Central memory CD8-positive, alpha-beta T cell (primary cell): ENCODE data around the gene B4GALT6.
"Not testable (repeated sequence)": the region's sequence is repeated elsewhere in the genome, so short reads cannot be mapped to it uniquely, and the experiment has no call there.

Experiments used
- ATAC-seq: fragments of 150-1000 bp; cut with Tn5 transposase; replicated peaks from 2 replicates; pipeline ENCODE4 v1.10.0; 2022; ENCODE audit warnings: mild to moderate bottlenecking, moderate FRiP score, moderate number of reproducible peaks; ENCODE audit not compliant: poor library complexity, severe bottlenecking; ENCODE audit errors: extremely low read depth
- DNase-seq, 2 donors: peaks; one replicate each; pipeline ENCODE4 v3.0.0; 2021; ENCODE audit warnings: low spot score in 2 of 2
- H3K27ac Mint-ChIP-seq: one replicate; pipeline ENCODE4 v1.8.0; 2022; ENCODE audit warnings: low read depth, mild to moderate bottlenecking, moderate library complexity, mixed read lengths
- H3K27me3 Mint-ChIP-seq: one replicate; pipeline ENCODE4 v1.8.0; 2022; ENCODE audit warnings: mixed read lengths
- H3K36me3 Mint-ChIP-seq: one replicate; pipeline ENCODE4 v1.8.0; 2022; ENCODE audit warnings: mild to moderate bottlenecking, moderate library complexity, mixed read lengths; ENCODE audit not compliant: insufficient read depth
- H3K4me1 Mint-ChIP-seq: one replicate; pipeline ENCODE4 v1.8.0; 2022; ENCODE audit warnings: mixed read lengths
- H3K4me3 Mint-ChIP-seq: one replicate; pipeline ENCODE4 v1.8.0; 2022; ENCODE audit warnings: mild to moderate bottlenecking, moderate library complexity, mixed read lengths
- H3K9me3 Mint-ChIP-seq: one replicate; pipeline ENCODE4 v1.8.0; 2022; ENCODE audit warnings: mixed read lengths

B4GALT6 gene

GRCh38 chr18:31684279-31685096 is at the start of gene B4GALT6:
TSS of gene B4GALT6 (minus strand) at chr18:31684581. CDS start at chr18:31684426, 155 bp downstream.
- Mint-ChIP-seq H3K4me1 (peaks cover 9% of the 10 kb centered on the region), H3K4me3 (peak within 1 kb of the TSS; percentile 97), H3K27ac (peak within 1 kb of the TSS; percentile 86), H3K36me3 (peaks cover 4% of the 10 kb centered on the region), H3K9me3 (no peaks in the 10 kb centered on the region), H3K27me3 (peaks cover 8% of the 10 kb centered on the region)
- no peak for DNase-seq
- ATAC-seq = peak; percentile 42

- no peak overlapping the region for H3K27ac Mint-ChIP-seq
- DNase-seq = no peak
- no peaks in the 10 kb centered on the region for H3K9me3 Mint-ChIP-seq
- no peaks in the 10 kb centered on the region for H3K4me1 Mint-ChIP-seq
- peaks cover 5% of the 10 kb centered on the region for H3K36me3 Mint-ChIP-seq
- H3K4me3 Mint-ChIP-seq = no peak overlapping the region
- peaks cover 59% of the 10 kb centered on the region for H3K27me3 Mint-ChIP-seq
- no peak for ATAC-seq
Observed at GRCh38 chr18:31731628-31732027, 47.2 kb upstream of the B4GALT6 start.

GRCh38 chr18:31729196-31729595 is 44.8 kb upstream of the B4GALT6 start:
- H3K4me1 Mint-ChIP-seq, H3K27ac Mint-ChIP-seq, H3K9me3 Mint-ChIP-seq, ATAC-seq, H3K4me3 Mint-ChIP-seq, H3K36me3 Mint-ChIP-seq, DNase-seq: not testable (repeated sequence)
- peaks cover 73% of the 10 kb centered on the region for H3K27me3 Mint-ChIP-seq

- peaks cover 6% of the 10 kb centered on the region for H3K9me3 Mint-ChIP-seq
- H3K27me3 Mint-ChIP-seq = peaks cover 44% of the 10 kb centered on the region
- H3K27ac Mint-ChIP-seq = no peak overlapping the region
- ATAC-seq (no peak), DNase-seq (no peak)
- H3K36me3 Mint-ChIP-seq = no peaks in the 10 kb centered on the region
- H3K4me3 Mint-ChIP-seq = peak overlapping the region; percentile 69
- no peaks in the 10 kb centered on the region for H3K4me1 Mint-ChIP-seq
Observed at GRCh38 chr18:31723990-31724711, 39.8 kb upstream of the B4GALT6 start.

GRCh38 chr18:31723639-31723989 is 39.2 kb upstream of the B4GALT6 start:
- no peak for DNase-seq
- no peak for ATAC-seq
- H3K4me3 Mint-ChIP-seq = no peak overlapping the region
- no peaks in the 10 kb centered on the region for H3K4me1 Mint-ChIP-seq
- peaks cover 7% of the 10 kb centered on the region for H3K9me3 Mint-ChIP-seq
- H3K36me3 Mint-ChIP-seq = no peaks in the 10 kb centered on the region
- H3K27ac Mint-ChIP-seq = no peak overlapping the region
- peaks cover 42% of the 10 kb centered on the region for H3K27me3 Mint-ChIP-seq

GRCh38 chr18:31722369-31722957 is 38.1 kb upstream of the B4GALT6 start:
- Mint-ChIP-seq H3K27ac (no peak overlapping the region), H3K4me3 (no peak overlapping the region), H3K27me3 (peaks cover 31% of the 10 kb centered on the region), H3K36me3 (peaks cover 2% of the 10 kb centered on the region), H3K4me1 (no peaks in the 10 kb centered on the region), H3K9me3 (peaks cover 7% of the 10 kb centered on the region)
- peak; percentile 54 to 60 for DNase-seq
- peak; percentile 65 for ATAC-seq

GRCh38 chr18:31721601-31722000 is 37.2 kb upstream of the B4GALT6 start:
- DNase-seq (no peak), ATAC-seq (no peak)
- H3K36me3 Mint-ChIP-seq = peaks cover 2% of the 10 kb centered on the region
- no peak overlapping the region for H3K27ac Mint-ChIP-seq
- H3K4me1 Mint-ChIP-seq = no peaks in the 10 kb centered on the region
- no peak overlapping the region for H3K4me3 Mint-ChIP-seq
- peaks cover 7% of the 10 kb centered on the region for H3K9me3 Mint-ChIP-seq
- peaks cover 25% of the 10 kb centered on the region for H3K27me3 Mint-ChIP-seq

GRCh38 chr18:31720867-31721266 is 36.5 kb upstream of the B4GALT6 start:
- H3K4me3 Mint-ChIP-seq = no peak overlapping the region
- DNase-seq (no peak), ATAC-seq (no peak)
- H3K27me3 Mint-ChIP-seq = peaks cover 22% of the 10 kb centered on the region
- H3K36me3 Mint-ChIP-seq = peaks cover 2% of the 10 kb centered on the region
- peaks cover 7% of the 10 kb centered on the region for H3K9me3 Mint-ChIP-seq
- H3K4me1 Mint-ChIP-seq = no peaks in the 10 kb centered on the region
- H3K27ac Mint-ChIP-seq = no peak overlapping the region

GRCh38 chr18:31719363-31720006 is 35.1 kb upstream of the B4GALT6 start:
- DNase-seq (no peak), ATAC-seq (no peak)
- peaks cover 14% of the 10 kb centered on the region for H3K27me3 Mint-ChIP-seq
- H3K9me3 Mint-ChIP-seq = peaks cover 7% of the 10 kb centered on the region
- no peaks in the 10 kb centered on the region for H3K4me1 Mint-ChIP-seq
- H3K27ac Mint-ChIP-seq = no peak overlapping the region
- no peak overlapping the region for H3K4me3 Mint-ChIP-seq
- H3K36me3 Mint-ChIP-seq = peaks cover 2% of the 10 kb centered on the region

- Mint-ChIP-seq H3K36me3 (peaks cover 2% of the 10 kb centered on the region), H3K4me3 (no peak overlapping the region), H3K9me3 (peaks cover 7% of the 10 kb centered on the region), H3K4me1 (no peaks in the 10 kb centered on the region), H3K27me3 (peaks cover 3% of the 10 kb centered on the region), H3K27ac (no peak overlapping the region)
- ATAC-seq = no peak
- DNase-seq = no peak
Observed at GRCh38 chr18:31718386-31718785, 34.0 kb upstream of the B4GALT6 start.

GRCh38 chr18:31716362-31716761 is 32.0 kb upstream of the B4GALT6 start:
- no peak overlapping the region for H3K27ac Mint-ChIP-seq
- DNase-seq (no peak), ATAC-seq (no peak)
- H3K9me3 Mint-ChIP-seq = peaks cover 7% of the 10 kb centered on the region
- no peaks in the 10 kb centered on the region for H3K4me1 Mint-ChIP-seq
- no peaks in the 10 kb centered on the region for H3K27me3 Mint-ChIP-seq
- H3K36me3 Mint-ChIP-seq = peaks cover 2% of the 10 kb centered on the region
- no peak overlapping the region for H3K4me3 Mint-ChIP-seq

GRCh38 chr18:31711365-31712172 is 27.2 kb upstream of the B4GALT6 start:
- Mint-ChIP-seq H3K27ac (no peak overlapping the region), H3K9me3 (no peaks in the 10 kb centered on the region), H3K36me3 (no peaks in the 10 kb centered on the region), H3K27me3 (no peaks in the 10 kb centered on the region), H3K4me1 (no peaks in the 10 kb centered on the region), H3K4me3 (no peak overlapping the region)
- no peak for DNase-seq
- no peak for ATAC-seq
